Esophagus squamous epithelium (tissue), 5 donors: Measurements from ENCODE around the gene POMC. TPM values are rescaled to one million over a fixed set of nuclear protein-coding genes. Genes with fewer than 3 reads are reported as not detected.
"Not testable (repeated sequence)": the region's sequence is repeated elsewhere in the genome, so short reads cannot be mapped to it uniquely, and the experiment has no call there.

Experiments used
- DNase-seq: peaks from one replicate; lab custom pipeline; 2025; lab: John Stamatoyannopoulos, UW
- H3K27ac ChIP-seq, 4 donors: fragments of 200-600 bp; sonication (generic); one replicate each; pipeline ENCODE4 v1.5.1; 2016 to 2019; ENCODE audit warnings: mild to moderate bottlenecking in 1 of 4
- H3K27me3 ChIP-seq, 4 donors: fragments of 200-600 bp; sonication (generic); 1 replicate in 3 of 4; 2 replicates in 1 of 4; pipeline versions ENCODE4 v1.5.1 to v1.6.0; 2017 to 2021; ENCODE audit warnings: antibody characterized with exemption in 1 of 4
- H3K36me3 ChIP-seq, 3 donors: fragments of 200-600 bp; sonication (generic); one replicate each; pipeline ENCODE4 v1.5.1; 2016 to 2019
- H3K4me1 ChIP-seq, 3 donors: fragments of 200-600 bp; sonication (generic); one replicate each; pipeline ENCODE4 v1.5.1; 2017 to 2019
- H3K4me3 ChIP-seq, 4 donors: fragments of 200-600 bp; sonication (generic); 1 replicate in 3 of 4; 2 replicates in 1 of 4; pipeline ENCODE4 v1.5.1; 2016 to 2019; ENCODE audit warnings: mild to moderate bottlenecking in 2 of 4, moderate library complexity in 1 of 4
- H3K9me3 ChIP-seq, 3 donors: fragments of 200-600 bp; sonication (generic); one replicate each; pipeline ENCODE4 v1.5.1; 2016 to 2019
- CTCF ChIP-seq, 6 experiments: fragments of 450-650 bp in 4 of 6; fragments of 200-600 bp in 2 of 6; sonication (generic) in 2 of 6; IDR thresholded peaks; one replicate each; pipeline ENCODE4 v1.5.1; 2016 to 2019; ENCODE audit warnings: antibody characterized with exemption in 6 of 6, mild to moderate bottlenecking in 4 of 6, moderate library complexity in 4 of 6
- POLR2A ChIP-seq, 4 donors: fragments of 450-650 bp; IDR thresholded peaks; one replicate each; pipeline ENCODE4 v1.6.1; 2017; ENCODE audit warnings: antibody characterized with exemption in 4 of 4, mild to moderate bottlenecking in 4 of 4, moderate library complexity in 3 of 4
- WGBS, 2 donors: methylation state at CpG; one replicate each; pipeline ENCODE4 v1.1.5; 2018; 5-methylcytosine and 5-hydroxymethylcytosine counted together
- intact Hi-C: fragments of 100-400 bp; cut with DNase I; formaldehyde crosslinking; loops from one replicate; pipeline ENCODE4 v1.15.0; 2022
- total RNA-seq, 4 donors: library from RNA; depleted of rRNA; stranded (reverse); fragments of >200 nt; gene quantifications; one replicate each; pipeline ENCODE4 v1.1.0, GENCODE V29; 2016
- donor health status: DM: yes; HTN: yes; CAD: no.

The POMC gene
- total RNA-seq, 4 donors from 2014 or later = 3.1 to 6.1 (median 3.4) TPM; not detected in 1

GRCh38 chr2:25173719-25174118 is 5.3 kb upstream of the POMC start:
- Histone ChIP-seq H3K27me3 (peaks cover 0 to 42% (median 5%) of the 10 kb centered on the region in 4 donors), H3K4me3 (no peak overlapping the region), H3K36me3 (no peaks in the 10 kb centered on the region), H3K9me3 (no peaks in the 10 kb centered on the region), H3K27ac (no peak overlapping the region), H3K4me1 (peaks cover under 1 to 3% (median 2%) of the 10 kb centered on the region in 3 donors)
- intact Hi-C loops = no loop called here
- WGBS, 2 donors = 78 to 85% methylated on average over 5 of the region's 5 CpGs
- TF ChIP-seq CTCF (IDR thresholded peaks at IDR 0.05) (no peak), POLR2A (IDR thresholded peaks at IDR 0.05) (no peak)
- DNase-seq = no peak

- Histone ChIP-seq H3K27me3 (peaks cover 7 to 66% (median 17%) of the 10 kb centered on the region in 4 donors), H3K4me1 (peaks cover 9 to 18% (median 12%) of the 10 kb centered on the region in 3 donors), H3K36me3 (no peaks in the 10 kb centered on the region), H3K27ac (no peak overlapping the region), H3K9me3 (no peaks in the 10 kb centered on the region), H3K4me3 (no peak overlapping the region)
- TF ChIP-seq POLR2A (IDR thresholded peaks at IDR 0.05) = no peak
- no peak for TF ChIP-seq CTCF (IDR thresholded peaks at IDR 0.05)
- no peak for DNase-seq
- intact Hi-C loops = no loop called here
- 84 to 86% methylated on average over 3 to 7 of the region's 7 CpGs for WGBS, 2 donors
These were observed 2.5 kb upstream of the POMC start for GRCh38 chr2:25170888-25171287.

DNA sequence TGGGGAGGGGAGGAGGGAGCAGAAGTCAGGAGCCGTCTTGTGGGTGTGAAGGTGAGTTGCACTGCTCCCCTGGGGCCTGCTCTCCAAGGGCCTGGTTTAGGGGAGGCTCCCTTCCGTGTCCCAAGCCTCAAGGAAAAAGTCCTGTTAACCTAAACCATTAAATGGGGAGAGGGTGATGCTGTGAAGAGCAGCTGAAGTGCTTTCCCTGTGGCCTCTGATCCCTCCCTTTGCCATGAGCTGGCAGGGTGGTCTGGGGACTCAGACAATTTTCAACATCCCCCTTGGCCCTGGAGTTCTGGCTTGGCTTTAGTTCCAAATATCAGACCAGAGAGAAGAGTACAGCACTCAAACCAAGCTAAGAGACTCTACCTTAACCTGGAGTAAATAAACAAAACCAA is 692 bp upstream of the POMC start:
- TF ChIP-seq POLR2A (IDR thresholded peaks at IDR 0.05) = no peak
- no peak for TF ChIP-seq CTCF (IDR thresholded peaks at IDR 0.05)
- H3K36me3 ChIP-seq = no peaks in the 10 kb centered on the region
- intact Hi-C loops = no loop called here
- H3K27ac ChIP-seq = no peak overlapping the region
- no peak for DNase-seq
- H3K4me3 ChIP-seq = peak overlapping the region in 1 of 4 donors; percentile 54
- H3K27me3 ChIP-seq = peaks cover 7 to 59% (median 17%) of the 10 kb centered on the region in 4 donors
- WGBS, 2 donors = 31% methylated on average over 2 of the region's 2 CpGs; no CpG with 5 or more reads in 1 of the 2 donors
- peaks cover 9 to 20% (median 12%) of the 10 kb centered on the region in 3 donors for H3K4me1 ChIP-seq
- no peaks in the 10 kb centered on the region for H3K9me3 ChIP-seq

- Histone ChIP-seq H3K36me3 (no peaks in the 10 kb centered on the region), H3K27ac (no peak overlapping the region), H3K9me3 (no peaks in the 10 kb centered on the region), H3K4me1 (peaks cover 9 to 27% (median 12%) of the 10 kb centered on the region in 3 donors), H3K27me3 (peaks cover 7 to 81% (median 17%) of the 10 kb centered on the region in 4 donors), H3K4me3 (no peak overlapping the region)
- 34 to 43% methylated on average over 4 to 10 of the region's 10 CpGs for WGBS, 2 donors
- intact Hi-C loops = no loop called here
- TF ChIP-seq CTCF (IDR thresholded peaks at IDR 0.05) = peak in 3 of 6 experiments; percentile 26 to 57 (median 47)
- no peak for TF ChIP-seq POLR2A (IDR thresholded peaks at IDR 0.05)
- peak; percentile 5 for DNase-seq
These were observed 2.1 kb downstream of the POMC start for GRCh38 chr2:25165992-25166875.

DNA sequence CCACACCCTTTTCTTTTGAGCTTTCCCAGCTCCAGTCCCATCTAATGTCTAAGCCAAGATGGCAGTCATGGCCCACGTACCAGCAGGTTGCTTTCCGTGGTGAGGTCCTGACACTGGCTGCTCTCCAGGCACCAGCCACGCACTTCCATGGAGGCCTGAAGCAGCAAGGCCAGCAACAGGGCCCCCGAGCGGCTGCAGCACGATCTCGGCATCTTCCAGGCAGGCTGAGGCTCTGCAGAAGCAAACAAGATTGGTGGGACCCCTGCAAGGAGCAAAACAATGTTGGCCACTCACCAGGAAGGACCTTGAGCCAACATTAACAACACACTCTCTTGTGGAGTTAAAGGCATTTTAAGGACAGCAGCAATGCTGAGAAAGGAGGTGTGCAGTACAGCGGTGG is 3.8 kb downstream of the POMC start:
- Histone ChIP-seq H3K27ac (no peak overlapping the region), H3K9me3 (no peaks in the 10 kb centered on the region), H3K4me3 (no peak overlapping the region), H3K27me3 (peaks cover 7 to 71% (median 16%) of the 10 kb centered on the region in 4 donors), H3K36me3 (no peaks in the 10 kb centered on the region), H3K4me1 (peaks cover 9 to 34% (median 12%) of the 10 kb centered on the region in 3 donors)
- WGBS, 2 donors = 71 to 77% methylated on average over 5 to 6 of the region's 8 CpGs
- DNase-seq = no peak
- intact Hi-C loops = no loop called here
- TF ChIP-seq POLR2A (IDR thresholded peaks at IDR 0.05) (no peak), CTCF (IDR thresholded peaks at IDR 0.05) (no peak)

DNA sequence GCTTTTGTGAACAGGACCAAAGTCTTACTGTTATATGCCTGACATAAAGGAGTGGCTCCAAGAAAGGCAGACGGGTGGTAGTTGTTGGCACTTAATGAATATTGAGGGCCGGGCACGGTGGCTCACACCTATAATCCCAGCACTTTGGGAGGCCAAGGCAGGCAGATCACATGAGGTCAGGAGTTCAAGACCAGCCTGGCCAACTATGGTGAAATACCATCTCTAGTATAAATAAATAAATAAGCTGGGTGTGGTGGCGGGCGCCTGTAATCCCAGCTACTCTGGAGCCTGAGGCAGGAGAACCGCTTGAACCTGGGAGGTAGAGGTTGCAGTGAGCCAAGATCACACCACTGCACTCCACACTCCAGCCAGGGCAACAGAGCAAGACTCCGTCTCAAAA is 6.3 kb downstream of the POMC start:
- H3K9me3 ChIP-seq, DNase-seq, H3K36me3 ChIP-seq, intact Hi-C loops, H3K27ac ChIP-seq, H3K4me3 ChIP-seq: not testable (repeated sequence)
- 76 to 93% methylated on average over 6 to 7 of the region's 7 CpGs for WGBS, 2 donors
- peaks cover 0 to 18% (median 0%) of the 10 kb centered on the region in 3 donors for H3K4me1 ChIP-seq
- H3K27me3 ChIP-seq = peaks cover 0 to 46% (median 0%) of the 10 kb centered on the region in 4 donors
